AG04449 (cell line): ENCODE results near the gene SYNJ2.

Experiments used
- CTCF ChIA-PET: fragments of 350-600 bp; formaldehyde crosslinking; extraction: SDS; loops from one replicate; lab custom pipeline; 2021; ENCODE audit warnings: antibody characterized with exemption; lab: Yijun Ruan, JAX
- POLR2A ChIA-PET: fragments of 400-600, 350-600 bp; formaldehyde crosslinking; extraction: SDS; loops from one replicate; lab custom pipeline; 2020; ENCODE audit warnings: antibody characterized with exemption, inconsistent platforms; lab: Yijun Ruan, JAX
- DNase-seq: peaks from one replicate; pipeline ENCODE4 v3.0.0-alpha.2; 2010; ENCODE audit warnings: low read depth, low spot score
- H3K4me3 ChIP-seq: 2 replicates; pipeline ENCODE4 v1.5.1; 2011; ENCODE audit warnings: low read depth, mild to moderate bottlenecking, control low read depth, low read length
- TF ChIP-seq, protein P1 (sequence below): IDR thresholded peaks from one replicate; pipeline ENCODE4 v1.5.1; 2011; ENCODE audit warnings: mild to moderate bottlenecking, moderate library complexity, low read length, control low read depth, inconsistent platforms; ENCODE audit not compliant: insufficient read depth; ENCODE audit errors: missing control alignments

SYNJ2 gene

DNA sequence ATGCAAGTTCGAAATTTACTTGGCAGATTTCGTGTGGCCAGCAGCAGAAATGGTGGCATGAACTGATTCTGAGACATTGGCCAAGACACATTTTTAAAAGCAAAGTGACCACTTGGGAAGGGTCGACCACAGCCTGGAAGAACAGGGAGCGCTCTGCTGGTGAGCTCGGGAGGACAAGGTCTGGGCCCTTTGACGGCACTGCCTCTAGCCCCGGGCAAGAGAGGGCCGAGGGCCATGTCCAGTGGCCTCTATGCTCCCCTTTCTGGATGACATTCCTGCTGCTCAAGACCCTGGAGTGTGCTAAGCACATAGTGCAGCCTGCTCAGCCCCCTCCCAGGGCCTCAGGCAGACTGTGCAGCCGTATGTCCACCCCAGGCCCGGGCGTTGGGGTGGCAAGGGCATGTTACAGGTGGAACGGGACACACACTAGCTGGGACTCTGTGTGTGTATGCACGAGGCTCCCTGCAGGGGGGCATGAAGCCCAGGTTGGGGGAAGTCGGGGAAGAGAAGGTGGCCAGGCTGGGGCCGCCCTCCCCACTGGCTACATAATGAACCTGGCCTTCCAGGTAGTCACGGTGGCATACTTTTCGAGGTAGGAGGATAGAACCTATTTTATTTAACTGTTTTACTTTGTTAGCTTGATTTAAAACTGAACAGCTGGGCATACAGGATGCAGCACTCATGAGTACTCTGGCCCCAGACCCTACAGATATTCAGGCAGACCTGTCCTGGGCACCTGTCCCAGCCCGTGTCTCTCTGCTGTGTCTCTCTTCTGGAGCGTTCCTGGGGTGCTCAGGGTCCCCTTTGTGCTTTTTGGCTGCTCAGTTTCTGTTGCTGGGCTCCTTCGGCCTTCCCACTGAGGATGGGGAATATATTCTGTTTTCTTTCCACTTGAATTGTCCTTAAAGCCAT lies 6.4 kb downstream of the SYNJ2 start:
- CTCF ChIA-PET = interaction anchor here (1.5 kb wide), 1 partner anchor 85 kb away, joined by 5 read pairs; no protein-coding TSS in a partner anchor
- POLR2A ChIA-PET = no interaction called here

DNA sequence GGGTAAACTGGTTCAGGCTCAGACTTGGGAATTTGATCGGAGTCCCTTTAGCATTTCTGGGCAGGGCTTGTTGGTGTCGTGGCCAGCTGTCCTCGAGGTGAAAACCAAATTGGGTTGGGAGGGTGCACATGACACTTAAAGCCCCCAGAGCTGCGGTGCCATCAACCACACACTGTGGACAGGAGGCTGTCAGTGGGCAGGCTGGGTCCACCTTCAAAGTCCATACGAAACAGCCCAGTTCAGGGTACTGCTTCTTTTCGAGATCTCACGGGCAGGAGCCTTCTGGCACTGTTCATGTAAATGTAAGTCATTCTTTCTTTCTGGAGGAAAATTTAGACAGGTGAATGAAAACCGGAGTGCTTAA lies 7.0 kb downstream of the SYNJ2 start:
- H3K4me3 ChIP-seq = no peak overlapping the region
- CTCF ChIA-PET = interaction anchor here (1.5 kb wide), 1 partner anchor 84 kb away, joined by 5 read pairs; no protein-coding TSS in a partner anchor
- no peak for DNase-seq
- POLR2A ChIA-PET = no interaction called here
- TF ChIP-seq, protein P1, sequence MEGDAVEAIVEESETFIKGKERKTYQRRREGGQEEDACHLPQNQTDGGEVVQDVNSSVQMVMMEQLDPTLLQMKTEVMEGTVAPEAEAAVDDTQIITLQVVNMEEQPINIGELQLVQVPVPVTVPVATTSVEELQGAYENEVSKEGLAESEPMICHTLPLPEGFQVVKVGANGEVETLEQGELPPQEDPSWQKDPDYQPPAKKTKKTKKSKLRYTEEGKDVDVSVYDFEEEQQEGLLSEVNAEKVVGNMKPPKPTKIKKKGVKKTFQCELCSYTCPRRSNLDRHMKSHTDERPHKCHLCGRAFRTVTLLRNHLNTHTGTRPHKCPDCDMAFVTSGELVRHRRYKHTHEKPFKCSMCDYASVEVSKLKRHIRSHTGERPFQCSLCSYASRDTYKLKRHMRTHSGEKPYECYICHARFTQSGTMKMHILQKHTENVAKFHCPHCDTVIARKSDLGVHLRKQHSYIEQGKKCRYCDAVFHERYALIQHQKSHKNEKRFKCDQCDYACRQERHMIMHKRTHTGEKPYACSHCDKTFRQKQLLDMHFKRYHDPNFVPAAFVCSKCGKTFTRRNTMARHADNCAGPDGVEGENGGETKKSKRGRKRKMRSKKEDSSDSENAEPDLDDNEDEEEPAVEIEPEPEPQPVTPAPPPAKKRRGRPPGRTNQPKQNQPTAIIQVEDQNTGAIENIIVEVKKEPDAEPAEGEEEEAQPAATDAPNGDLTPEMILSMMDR = no peak

More for the DNA sequence above, 6.4 kb downstream of the SYNJ2 start:
- no peak for DNase-seq
- H3K4me3 ChIP-seq = no peak overlapping the region
- TF ChIP-seq, protein P1 = no peak

DNA sequence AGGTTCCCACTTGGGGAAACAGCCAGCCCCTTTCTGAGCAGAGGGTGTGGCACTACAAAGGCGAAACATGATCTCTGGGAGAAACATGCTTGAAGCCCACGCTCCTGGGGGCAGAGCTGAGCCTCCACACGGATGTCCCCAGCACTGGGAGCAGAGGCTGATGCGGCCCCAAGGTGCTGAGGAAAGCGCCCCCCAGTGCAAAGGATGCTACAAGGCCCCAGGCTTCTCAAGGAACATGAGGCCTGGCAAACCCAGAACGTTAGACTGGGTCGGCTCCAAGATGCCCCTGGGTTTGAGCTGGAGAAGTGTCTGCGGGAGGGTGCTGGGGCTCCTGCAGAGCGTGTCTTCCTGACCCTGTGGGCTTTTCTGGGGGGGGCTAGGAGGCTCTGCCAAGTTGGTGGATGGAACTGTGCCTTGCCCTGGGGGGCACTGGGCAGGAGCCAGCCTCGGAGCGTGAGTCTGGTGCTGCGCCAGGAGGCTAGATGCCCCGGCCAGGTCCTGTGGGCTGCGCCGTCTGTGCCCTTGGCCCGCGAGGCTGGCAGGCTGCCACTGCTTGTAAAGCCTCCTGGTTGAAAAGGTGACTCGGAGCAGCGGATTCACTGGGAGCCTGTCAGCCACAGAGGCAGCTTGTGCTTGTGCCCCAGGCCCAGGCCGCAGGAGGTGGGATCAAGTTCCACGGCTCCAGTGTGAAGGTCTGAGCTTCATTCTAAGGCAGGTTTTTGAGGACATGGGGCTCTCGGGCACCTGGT lies 8.1 kb downstream of the SYNJ2 start:
- ChIA-PET CTCF (interaction anchor here (1.1 kb wide), 1 partner anchor 59 kb away, joined by 3 read pairs; no protein-coding TSS in a partner anchor), POLR2A (interaction anchor here (1.6 kb wide), 1 partner anchor 13 kb away, joined by 4 read pairs; no protein-coding TSS in a partner anchor)
- no peak for DNase-seq
- TF ChIP-seq, protein P1 = peak; percentile 4
- H3K4me3 ChIP-seq = no peak overlapping the region

DNA sequence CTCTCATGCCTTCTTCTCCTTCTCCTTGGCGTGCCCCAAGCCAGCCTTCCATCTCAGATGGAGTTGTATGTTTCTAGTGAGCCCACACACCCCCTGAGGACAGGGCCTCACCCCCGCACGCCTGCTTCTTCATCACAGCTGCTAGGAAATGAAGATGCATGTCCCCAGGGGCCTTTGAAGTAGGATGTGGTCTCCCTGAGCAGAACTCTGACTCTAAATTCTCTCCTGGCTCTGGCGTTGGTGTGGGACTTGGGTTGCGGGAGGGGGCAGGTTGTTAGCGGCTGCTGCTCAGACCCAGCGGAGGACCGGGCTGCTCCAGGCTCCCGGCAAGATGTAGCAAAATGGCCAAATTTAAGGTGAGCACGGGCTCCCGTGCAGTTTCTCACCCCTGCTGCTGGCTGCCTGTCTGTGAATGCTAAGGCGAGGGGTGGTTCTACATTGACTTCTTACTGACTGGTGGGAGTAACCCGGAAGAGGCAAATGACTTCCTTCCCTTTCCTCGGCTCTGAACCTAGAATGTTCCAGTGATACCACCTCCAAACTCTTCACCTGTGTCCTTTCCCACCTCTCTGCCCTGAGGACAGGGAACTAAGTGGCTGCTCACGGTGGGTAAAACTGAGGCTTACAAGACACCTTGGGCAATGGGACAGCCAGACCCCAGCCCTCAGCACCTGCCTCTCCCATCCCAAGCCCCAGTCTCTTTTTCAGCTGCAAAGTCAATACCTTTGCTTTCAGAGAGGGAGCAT lies 8.8 kb downstream of the SYNJ2 start:
- CTCF ChIA-PET = interaction anchor here (1.1 to 1.3 kb wide), 2 partner anchors 58 to 81 kb away, joined by 3 read pairs; no protein-coding TSS in a partner anchor

DNA sequence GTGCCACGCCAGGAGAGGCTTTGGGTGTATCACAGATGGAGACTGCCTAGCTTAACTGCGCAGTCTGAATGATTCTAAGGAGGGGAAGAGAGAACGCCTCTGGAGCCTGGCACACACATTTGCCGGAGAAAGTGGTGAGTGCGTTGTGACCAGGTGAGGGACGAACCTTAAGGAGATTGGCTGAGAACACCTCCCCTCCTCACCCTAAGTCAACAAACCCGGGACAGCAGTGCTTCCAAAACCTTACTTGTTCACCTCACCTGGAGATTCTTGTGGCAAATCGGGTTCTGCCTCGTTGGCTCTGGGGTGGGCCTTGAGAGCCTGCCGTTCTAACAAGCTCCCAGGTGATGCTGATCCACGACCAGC lies 9.4 kb downstream of the SYNJ2 start:
- ChIA-PET POLR2A (interaction anchor here (0.7 kb wide), 1 partner anchor 12 kb away, joined by 3 read pairs; no protein-coding TSS in a partner anchor), CTCF (interaction anchor here (0.7 to 1.3 kb wide), 3 partner anchors 8 to 82 kb away, joined by 3 to 7 read pairs (median 3); no protein-coding TSS in a partner anchor)
- TF ChIP-seq, protein P1 = no peak
- DNase-seq = no peak
- H3K4me3 ChIP-seq = no peak overlapping the region

More for the DNA sequence above, 8.8 kb downstream of the SYNJ2 start:
- POLR2A ChIA-PET = interaction anchor here (0.7 to 1.6 kb wide), 2 partner anchors 13 kb away, joined by 3 to 4 read pairs; no protein-coding TSS in a partner anchor
- no peak for DNase-seq
- TF ChIP-seq, protein P1 = no peak
- H3K4me3 ChIP-seq = no peak overlapping the region
